Astrocyte (in vitro differentiated cells and primary cell): ENCODE results near the gene RAB35. TPM values are rescaled to one million over a fixed set of nuclear protein-coding genes. Genes with fewer than 3 reads are reported as not detected.

Source experiments
- DNase-seq: peaks from one replicate; pipeline ENCODE4 v3.0.0-alpha.2; 2010; ENCODE audit warnings: low read depth
- FAIRE-seq: peaks from 2 replicates; lab custom pipeline; 2011; peaks lifted over from hg19 to GRCh38; lab: Jason Lieb, UNC
- H2AFZ ChIP-seq: 2 replicates; pipeline ENCODE4 v1.6.0; 2012; ENCODE audit warnings: low read depth, low read length, inconsistent platforms
- H3K27ac ChIP-seq: 2 replicates; pipeline ENCODE4 v1.5.1; 2011; ENCODE audit warnings: low read depth, low read length, inconsistent platforms
- H3K27me3 ChIP-seq: 2 replicates; pipeline ENCODE4 v1.6.0; 2011; ENCODE audit warnings: low read length, inconsistent platforms; ENCODE audit not compliant: insufficient read depth
- H3K36me3 ChIP-seq: 2 replicates; pipeline ENCODE4 v1.5.1; 2011; ENCODE audit warnings: low read length, inconsistent platforms; ENCODE audit not compliant: insufficient read depth
- H3K4me1 ChIP-seq: 2 replicates; pipeline ENCODE4 v1.5.1; 2011; ENCODE audit warnings: low read length, inconsistent platforms; ENCODE audit not compliant: insufficient read depth
- H3K4me2 ChIP-seq: 2 replicates; pipeline ENCODE4 v1.6.0; 2012; ENCODE audit warnings: low read length, inconsistent platforms
- H3K4me3 ChIP-seq: 2 replicates; pipeline ENCODE4 v1.5.1; 2011; ENCODE audit warnings: low read depth, mild to moderate bottlenecking, low read length, inconsistent platforms; ENCODE audit not compliant: insufficient read depth
- H3K79me2 ChIP-seq: 2 replicates; pipeline ENCODE4 v1.6.0; 2012; ENCODE audit warnings: mild to moderate bottlenecking, low read length, inconsistent platforms; ENCODE audit not compliant: insufficient read depth
- H3K9ac ChIP-seq: 2 replicates; pipeline ENCODE4 v1.6.0; 2012; ENCODE audit warnings: mild to moderate bottlenecking, low read length, inconsistent platforms
- H3K9me3 ChIP-seq: 2 replicates; pipeline ENCODE4 v1.5.1; 2012; ENCODE audit warnings: low read depth, mild to moderate bottlenecking, low read length, inconsistent platforms; ENCODE audit not compliant: insufficient read depth
- H4K20me1 ChIP-seq: 2 replicates; pipeline ENCODE4 v1.6.0; 2012; ENCODE audit warnings: low read length, inconsistent platforms; ENCODE audit not compliant: insufficient read depth
- H3K27ac Mint-ChIP-seq: one replicate; pipeline ENCODE4 v1.8.0; 2021; ENCODE audit warnings: mild to moderate bottlenecking, mixed read lengths; ENCODE audit not compliant: unreplicated experiment
- H3K27me3 Mint-ChIP-seq: one replicate; pipeline ENCODE4 v1.8.0; 2021; ENCODE audit warnings: low read depth, mixed read lengths; ENCODE audit not compliant: unreplicated experiment
- H3K36me3 Mint-ChIP-seq: one replicate; pipeline ENCODE4 v1.8.0; 2021; ENCODE audit warnings: low read depth, mixed read lengths; ENCODE audit not compliant: unreplicated experiment
- H3K4me1 Mint-ChIP-seq: one replicate; pipeline ENCODE4 v1.8.0; 2021; ENCODE audit warnings: low read depth, mixed read lengths; ENCODE audit not compliant: unreplicated experiment
- H3K4me3 Mint-ChIP-seq: one replicate; pipeline ENCODE4 v1.8.0; 2021; ENCODE audit warnings: mild to moderate bottlenecking, moderate library complexity, mixed read lengths; ENCODE audit not compliant: unreplicated experiment
- H3K9me3 Mint-ChIP-seq: one replicate; pipeline ENCODE4 v1.8.0; 2021; ENCODE audit warnings: mild to moderate bottlenecking, mixed read lengths; ENCODE audit not compliant: unreplicated experiment
- EZH2 ChIP-seq: IDR thresholded peaks from 2 replicates; pipeline ENCODE4 v1.6.1; 2012; ENCODE audit warnings: mild to moderate bottlenecking, low read length, inconsistent platforms; ENCODE audit not compliant: insufficient read depth
- total RNA-seq: library from RNA; stranded (reverse); gene quantifications from 2 replicates; pipeline ENCODE4 v1.2.1, GENCODE V29; 2021
- TF ChIP-seq, protein P1 (sequence below): IDR thresholded peaks from 2 replicates; pipeline ENCODE4 v1.5.1; 2011; ENCODE audit warnings: low read depth, mild to moderate bottlenecking, inconsistent platforms, low read length, moderate library complexity; ENCODE audit not compliant: insufficient read depth

RAB35 gene
- total RNA-seq, 1 donor from 2014 or later = 63.3 TPM

DNA sequence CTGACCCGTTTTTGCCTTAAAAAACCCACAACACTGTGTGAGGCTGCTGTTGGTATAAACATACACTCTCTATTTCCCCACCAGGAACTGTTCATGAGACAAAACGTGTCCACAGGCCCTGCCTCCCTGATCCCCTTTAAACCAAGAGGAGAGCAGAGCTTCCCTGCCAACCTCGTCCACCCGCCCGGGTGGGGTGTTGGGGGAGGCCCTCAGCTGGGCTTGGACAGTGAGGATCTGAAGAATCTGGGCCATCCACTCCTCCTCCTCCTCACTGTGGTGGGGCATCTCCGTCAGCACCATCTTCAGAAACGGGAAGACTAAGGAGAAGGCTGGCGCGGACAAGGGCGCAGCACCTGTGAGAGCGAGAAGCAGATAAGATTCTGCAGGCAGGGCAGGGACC is 41.1 kb upstream of the RAB35 start:
- Mint-ChIP-seq H3K36me3 (peaks cover 50% of the 10 kb centered on the region), H3K27ac (no peak overlapping the region)
- FAIRE-seq = no peak

DNA sequence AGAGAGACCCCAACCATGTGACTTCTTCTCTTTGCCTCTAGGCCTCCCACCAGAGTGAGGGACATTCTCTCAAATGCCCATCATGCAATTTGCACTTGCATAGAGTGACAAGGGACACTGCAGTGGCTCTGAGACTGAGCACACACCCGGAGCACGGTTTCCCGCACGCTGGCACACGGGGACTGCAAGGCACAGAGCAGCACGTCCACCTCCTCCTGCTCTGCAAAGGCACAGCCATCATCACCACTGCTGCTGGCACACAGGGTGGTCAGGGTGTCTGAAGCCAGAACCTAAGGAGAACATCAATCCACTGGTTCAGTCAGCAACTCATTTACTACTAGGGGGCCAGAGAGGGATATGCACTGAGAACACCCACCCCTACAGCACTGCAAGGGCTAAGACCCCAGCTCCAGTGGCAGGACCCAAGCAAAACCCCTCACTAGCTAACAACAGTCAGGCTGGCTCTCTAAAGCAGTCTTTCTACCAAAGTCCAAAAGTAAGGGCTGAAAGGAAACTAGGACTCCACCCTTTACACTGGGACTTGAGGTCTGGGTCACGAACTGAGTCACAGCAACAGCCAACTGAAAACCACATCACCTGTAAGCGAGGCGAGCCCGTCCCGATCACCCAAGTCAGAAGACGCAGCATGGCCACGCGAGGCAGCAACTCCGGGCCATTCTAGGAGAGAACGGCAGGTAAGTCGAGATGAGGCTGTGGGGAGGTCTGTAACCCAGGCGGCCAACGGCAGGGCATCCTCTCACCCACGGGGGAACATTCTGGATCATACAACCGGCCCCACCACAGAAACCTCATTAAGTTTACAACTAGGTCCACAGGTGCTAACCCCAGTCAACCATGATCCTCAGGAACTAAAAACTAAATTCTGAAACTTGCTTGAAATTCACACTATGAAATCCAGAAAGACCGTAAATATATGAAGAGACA is 40.0 kb upstream of the RAB35 start:
- H3K27ac Mint-ChIP-seq = no peak overlapping the region
- H3K27me3 Mint-ChIP-seq = no peaks in the 10 kb centered on the region
- no peak for FAIRE-seq

More for the DNA sequence above, 41.1 kb upstream of the RAB35 start:
- no peak overlapping the region for H3K4me3 ChIP-seq
- H3K4me1 Mint-ChIP-seq = no peaks in the 10 kb centered on the region
- H3K27ac ChIP-seq = no peak overlapping the region
- H2AFZ ChIP-seq = no peak overlapping the region
- no peak overlapping the region for H3K4me3 Mint-ChIP-seq
- no peaks in the 10 kb centered on the region for H3K27me3 Mint-ChIP-seq
- no peak for DNase-seq
- H3K9ac ChIP-seq = no peak overlapping the region
- H3K36me3 ChIP-seq = peaks cover 73% of the 10 kb centered on the region
- TF ChIP-seq, protein P1, sequence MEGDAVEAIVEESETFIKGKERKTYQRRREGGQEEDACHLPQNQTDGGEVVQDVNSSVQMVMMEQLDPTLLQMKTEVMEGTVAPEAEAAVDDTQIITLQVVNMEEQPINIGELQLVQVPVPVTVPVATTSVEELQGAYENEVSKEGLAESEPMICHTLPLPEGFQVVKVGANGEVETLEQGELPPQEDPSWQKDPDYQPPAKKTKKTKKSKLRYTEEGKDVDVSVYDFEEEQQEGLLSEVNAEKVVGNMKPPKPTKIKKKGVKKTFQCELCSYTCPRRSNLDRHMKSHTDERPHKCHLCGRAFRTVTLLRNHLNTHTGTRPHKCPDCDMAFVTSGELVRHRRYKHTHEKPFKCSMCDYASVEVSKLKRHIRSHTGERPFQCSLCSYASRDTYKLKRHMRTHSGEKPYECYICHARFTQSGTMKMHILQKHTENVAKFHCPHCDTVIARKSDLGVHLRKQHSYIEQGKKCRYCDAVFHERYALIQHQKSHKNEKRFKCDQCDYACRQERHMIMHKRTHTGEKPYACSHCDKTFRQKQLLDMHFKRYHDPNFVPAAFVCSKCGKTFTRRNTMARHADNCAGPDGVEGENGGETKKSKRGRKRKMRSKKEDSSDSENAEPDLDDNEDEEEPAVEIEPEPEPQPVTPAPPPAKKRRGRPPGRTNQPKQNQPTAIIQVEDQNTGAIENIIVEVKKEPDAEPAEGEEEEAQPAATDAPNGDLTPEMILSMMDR = no peak
- no peak for TF ChIP-seq EZH2
- H3K79me2 ChIP-seq = no peaks in the 10 kb centered on the region
- H3K4me1 ChIP-seq = no peaks in the 10 kb centered on the region
- peaks cover 60% of the 10 kb centered on the region for H4K20me1 ChIP-seq
- H3K27me3 ChIP-seq = no peaks in the 10 kb centered on the region
- H3K9me3 ChIP-seq = no peaks in the 10 kb centered on the region
- H3K9me3 Mint-ChIP-seq = no peaks in the 10 kb centered on the region
- H3K4me2 ChIP-seq = no peak overlapping the region

More for the DNA sequence above, 40.0 kb upstream of the RAB35 start:
- TF ChIP-seq EZH2 = no peak
- TF ChIP-seq, protein P1 = no peak
- no peaks in the 10 kb centered on the region for H3K4me1 Mint-ChIP-seq
- Histone ChIP-seq H3K4me2 (no peak overlapping the region), H3K27me3 (no peaks in the 10 kb centered on the region), H3K4me1 (no peaks in the 10 kb centered on the region), H3K27ac (no peak overlapping the region), H4K20me1 (peaks cover 60% of the 10 kb centered on the region), H3K9me3 (no peaks in the 10 kb centered on the region), H2AFZ (no peak overlapping the region), H3K79me2 (no peaks in the 10 kb centered on the region), H3K9ac (no peak overlapping the region), H3K36me3 (peaks cover 68% of the 10 kb centered on the region), H3K4me3 (no peak overlapping the region)
- H3K36me3 Mint-ChIP-seq = peaks cover 46% of the 10 kb centered on the region
- no peak overlapping the region for H3K4me3 Mint-ChIP-seq
- DNase-seq = no peak
- H3K9me3 Mint-ChIP-seq = no peaks in the 10 kb centered on the region
